Activated CD4-positive, alpha-beta T cell treated with anti-CD3 and anti-CD28 coated beads, Interleukin-2, Interleukin-6, amounts not matched to agents 100 ng/mL and 50 ng/mL, durations not matched to agents 16 hours and 8 hours (primary cell): ENCODE measurements around the gene MLPH.

Source experiments
- DNase-seq: peaks from one replicate; pipeline ENCODE4 v3.0.0-alpha.2; 2020

The MLPH gene

GRCh38 chr2:237486819-237487448 lies at the start of gene MLPH:
Gene MLPH (plus strand): TSS chr2:237487251. CDS start chr2:237493427, 6,176 bp downstream.
- DNase-seq: no peak

DNA sequence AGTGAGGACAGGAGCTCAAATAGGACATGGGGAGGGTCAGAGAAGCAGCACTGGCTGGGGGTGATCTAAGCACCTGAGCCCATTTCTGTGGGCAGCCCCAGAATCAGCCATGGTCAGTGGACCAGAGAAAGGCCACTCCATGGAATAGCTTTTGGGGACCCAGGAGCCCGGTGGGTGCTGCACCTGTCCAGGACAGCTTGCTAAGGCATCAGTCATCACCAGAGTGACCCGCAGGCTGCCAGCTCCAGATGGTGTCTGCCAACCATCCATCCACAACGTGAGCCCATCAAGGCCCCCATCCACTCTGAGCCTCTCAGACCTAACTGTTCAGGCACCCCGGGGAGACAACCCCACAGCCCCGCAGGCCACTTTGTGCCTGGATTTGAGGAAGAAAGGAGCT lies 49.5 kb upstream of the MLPH start:
- DNase-seq: no peak

DNA sequence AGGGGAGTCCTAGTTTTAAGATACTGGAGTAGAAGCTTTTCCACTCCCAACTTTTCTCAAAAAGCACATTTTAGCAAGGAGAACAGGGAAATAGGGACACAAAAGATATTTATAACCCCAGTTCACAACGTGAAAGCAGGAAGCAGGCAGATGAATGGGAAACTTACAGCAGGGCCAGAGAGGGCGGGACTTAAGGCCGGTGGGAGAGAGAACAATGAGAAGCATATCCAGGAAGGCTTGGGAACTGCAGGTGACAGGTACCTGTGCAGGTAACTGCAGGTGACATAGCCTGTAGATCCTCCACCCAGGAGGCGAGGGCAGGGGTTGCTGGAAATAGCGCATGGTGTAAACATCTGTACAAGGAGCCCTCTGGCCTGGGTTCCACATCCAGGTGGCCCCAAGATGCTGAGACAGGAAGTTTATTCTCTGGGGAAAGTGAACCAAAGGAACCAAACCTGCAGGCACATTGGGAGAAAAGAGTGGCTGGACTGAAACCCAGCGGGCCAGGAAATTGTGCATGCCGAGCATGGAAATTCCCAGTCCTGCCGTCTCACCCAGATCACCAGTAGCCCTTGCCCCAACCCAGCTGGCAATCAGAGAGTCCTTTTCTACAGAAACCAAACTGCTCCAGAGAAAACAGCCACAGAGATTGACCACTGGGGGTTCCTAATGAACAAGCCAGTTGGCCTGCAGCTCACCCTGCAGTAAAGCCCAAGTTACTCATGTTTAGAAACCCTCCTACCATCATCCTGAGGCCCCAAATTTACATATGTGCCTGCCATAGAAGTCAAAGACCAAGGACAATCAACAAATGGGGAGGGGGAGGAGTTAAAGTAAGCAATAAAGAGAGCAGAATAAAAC lies 48.7 kb upstream of the MLPH start:
- no peak for DNase-seq

DNA sequence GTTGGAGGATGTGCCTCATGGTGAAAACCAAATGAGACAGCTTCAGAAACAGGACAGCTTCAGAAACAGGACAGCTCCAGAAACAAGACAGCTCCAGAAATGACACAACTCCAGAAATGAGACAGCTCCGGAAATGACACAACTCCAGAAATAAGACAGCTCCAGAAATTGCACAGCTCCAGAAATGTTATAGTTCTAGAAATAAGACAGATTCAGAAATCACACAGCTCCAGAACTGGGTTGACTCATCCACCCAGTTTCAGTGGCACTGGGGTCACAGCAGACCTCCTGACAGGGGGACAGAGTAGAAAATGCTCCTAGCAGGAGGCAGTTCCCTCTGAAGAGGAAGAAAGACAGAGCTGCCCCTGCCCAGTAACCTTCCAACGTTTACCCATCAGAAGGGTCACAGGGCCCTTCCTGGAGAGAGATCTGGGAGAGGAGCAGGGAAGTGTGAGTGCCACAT lies 46.2 kb upstream of the MLPH start:
- peak; percentile 91 for DNase-seq

DNA sequence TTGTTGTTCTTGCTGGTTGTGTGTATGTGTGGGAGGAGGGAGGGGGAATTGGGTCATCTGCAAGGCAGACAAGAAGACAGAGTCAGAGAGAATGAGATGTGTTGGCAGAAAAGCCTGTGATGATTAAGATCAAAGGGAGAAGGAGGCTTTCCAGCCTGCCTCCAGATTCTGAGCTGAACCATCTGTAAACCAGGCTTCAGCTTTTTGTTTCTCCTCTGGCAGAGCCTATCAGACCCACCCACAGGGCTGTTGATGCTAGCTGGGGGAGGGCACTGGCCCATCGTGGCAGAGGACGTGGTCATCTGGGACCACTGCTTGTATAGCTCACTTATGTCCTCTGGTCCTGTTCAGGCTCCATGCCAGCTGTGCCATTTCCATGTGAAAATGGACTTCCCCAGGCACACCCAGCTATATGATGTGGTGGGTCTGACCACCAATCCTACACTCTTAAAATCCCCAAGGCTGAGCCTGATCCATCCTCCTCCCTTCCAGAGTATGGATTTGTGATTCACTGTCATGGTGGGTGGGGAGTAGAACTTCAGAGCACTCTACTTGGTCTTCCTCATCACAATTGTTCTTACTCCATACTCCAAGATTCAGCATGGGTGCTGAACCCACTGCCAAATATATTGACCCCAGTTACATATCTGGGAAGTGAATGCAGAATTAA lies 45.3 kb upstream of the MLPH start:
- peak; percentile 71 for DNase-seq

DNA sequence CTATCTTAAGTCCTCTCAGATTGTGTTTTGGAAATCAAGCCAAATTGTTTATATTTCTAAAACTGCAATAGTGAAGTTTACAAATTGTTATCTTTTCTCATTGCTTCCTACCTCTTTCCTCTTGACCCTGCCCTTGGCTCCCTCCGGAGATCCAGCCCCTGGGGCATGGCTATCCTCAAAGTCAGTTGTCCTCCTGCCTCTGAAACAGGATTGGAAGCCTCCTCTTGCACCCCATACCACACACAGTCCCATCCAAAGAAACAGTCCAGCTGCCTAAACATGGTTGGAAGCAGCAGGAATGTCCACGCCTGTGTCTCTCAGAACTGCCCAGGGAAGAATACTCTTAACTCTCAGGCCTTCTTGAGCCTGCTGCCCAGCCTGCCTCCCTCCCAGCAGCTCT lies 43.0 kb upstream of the MLPH start:
- no peak for DNase-seq

GRCh38 chr2:237445611-237446337 lies 41.3 kb upstream of the MLPH start:
- DNase-seq: no peak

DNA sequence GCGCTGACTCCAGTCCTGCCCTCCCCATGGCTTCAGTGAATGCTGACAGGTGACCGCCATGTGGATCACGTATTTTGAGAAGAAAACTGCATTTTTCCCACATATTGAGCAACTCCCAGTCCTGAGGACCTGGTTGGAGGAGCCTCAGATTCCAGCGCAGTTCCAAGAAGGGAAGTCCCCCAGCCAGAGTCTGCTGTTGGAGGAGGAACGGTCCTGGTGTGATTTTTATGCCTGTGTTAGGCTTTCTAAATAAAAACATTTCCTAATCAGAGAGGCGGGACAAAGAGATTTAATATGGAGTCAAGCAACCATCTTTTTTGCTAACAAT lies 40.7 kb upstream of the MLPH start:
- DNase-seq: no peak

GRCh38 chr2:237447496-237447895 lies 39.6 kb upstream of the MLPH start:
- no peak for DNase-seq

DNA sequence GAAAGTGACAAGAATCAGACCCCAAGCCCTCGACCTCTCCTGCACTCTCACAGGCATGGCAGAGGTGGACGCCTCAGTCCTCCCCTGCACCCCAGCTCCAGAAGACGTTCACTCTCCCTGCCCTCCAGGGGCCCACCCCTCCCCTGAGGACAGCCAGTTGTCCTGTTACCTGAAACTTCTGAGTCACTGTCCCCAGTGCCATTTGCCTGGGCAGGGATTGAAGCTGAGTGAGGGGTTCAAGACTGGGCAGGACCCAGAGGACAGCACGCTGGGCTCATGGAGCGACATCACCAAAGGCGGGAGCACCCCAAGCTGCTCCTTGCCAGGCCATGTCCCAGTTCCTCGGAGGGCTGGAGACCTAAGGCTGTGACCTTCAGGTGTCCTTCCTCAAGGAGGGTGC lies 38.9 kb upstream of the MLPH start:
- DNase-seq: no peak

DNA sequence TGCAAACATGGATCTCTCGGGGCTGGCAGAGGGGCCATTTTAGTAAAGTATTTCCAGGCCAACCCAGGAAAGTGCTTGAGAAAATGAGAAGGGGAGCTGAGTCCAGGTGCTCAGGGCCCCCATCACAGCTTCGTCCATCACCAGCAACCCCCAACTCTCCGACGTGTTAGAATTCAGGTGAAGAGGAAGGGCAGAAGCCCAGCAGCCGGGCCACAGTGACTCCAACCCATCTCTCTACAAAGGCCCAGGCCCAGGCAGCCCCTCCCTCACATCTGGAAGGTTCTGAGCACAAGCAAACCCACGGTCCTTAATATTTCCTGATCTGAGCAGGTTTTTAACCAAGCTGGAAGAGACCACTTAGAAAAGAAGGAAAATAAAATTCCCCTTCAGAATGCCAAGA lies 38.4 kb upstream of the MLPH start:
- DNase-seq: no peak

DNA sequence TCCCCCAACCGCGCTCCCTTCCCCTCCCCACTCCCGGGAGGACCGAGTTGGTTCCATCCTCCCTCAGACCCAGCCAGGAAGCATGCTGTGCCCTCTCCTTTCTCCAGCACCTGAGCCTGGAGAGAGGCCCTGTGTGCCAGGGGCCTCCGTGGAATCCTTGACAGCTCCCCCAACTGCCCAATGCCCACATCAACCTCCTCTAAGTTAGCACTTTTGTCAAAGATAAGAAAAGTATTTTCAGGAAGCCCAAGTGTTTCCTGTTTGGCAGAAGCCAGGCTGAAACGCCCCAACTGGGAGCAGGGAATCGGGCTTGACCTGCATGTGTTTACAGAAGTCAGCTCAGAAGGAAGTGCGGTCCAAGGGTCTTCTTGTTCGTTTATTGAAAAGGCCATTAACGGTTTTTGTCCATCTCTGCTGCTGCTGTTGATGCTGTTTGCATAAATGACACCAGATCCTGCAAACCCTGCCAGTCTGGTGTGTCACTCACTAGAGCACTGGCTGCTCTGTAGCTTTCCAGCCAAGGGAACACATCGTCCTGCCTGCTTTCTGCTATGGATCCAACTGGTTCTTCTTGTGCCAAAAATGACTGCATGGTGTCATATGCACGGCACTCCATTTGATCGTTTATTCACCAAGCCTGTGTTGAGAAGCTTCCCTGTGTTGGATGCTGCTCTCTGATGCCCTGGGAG lies 37.7 kb upstream of the MLPH start:
- DNase-seq: no peak

DNA sequence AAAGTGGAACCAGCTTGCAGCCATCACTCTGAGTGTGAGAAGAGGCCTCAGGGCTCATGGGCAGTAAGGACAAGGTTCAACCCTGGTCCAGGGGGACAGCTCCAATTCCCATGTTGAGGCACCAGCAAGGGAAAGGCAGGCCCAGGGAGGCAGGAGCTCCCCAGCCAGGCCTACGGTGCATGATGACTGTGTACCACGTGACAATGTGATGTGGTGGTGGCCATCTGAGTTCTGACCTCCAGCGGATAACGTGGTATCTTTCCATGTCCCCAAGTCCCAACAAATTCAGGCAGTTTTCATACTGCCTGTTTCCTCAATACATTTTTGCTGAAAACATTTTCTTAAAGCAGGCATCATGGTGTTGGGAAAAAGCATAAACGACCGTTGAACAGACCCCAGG lies 36.9 kb upstream of the MLPH start:
- DNase-seq: no peak

DNA sequence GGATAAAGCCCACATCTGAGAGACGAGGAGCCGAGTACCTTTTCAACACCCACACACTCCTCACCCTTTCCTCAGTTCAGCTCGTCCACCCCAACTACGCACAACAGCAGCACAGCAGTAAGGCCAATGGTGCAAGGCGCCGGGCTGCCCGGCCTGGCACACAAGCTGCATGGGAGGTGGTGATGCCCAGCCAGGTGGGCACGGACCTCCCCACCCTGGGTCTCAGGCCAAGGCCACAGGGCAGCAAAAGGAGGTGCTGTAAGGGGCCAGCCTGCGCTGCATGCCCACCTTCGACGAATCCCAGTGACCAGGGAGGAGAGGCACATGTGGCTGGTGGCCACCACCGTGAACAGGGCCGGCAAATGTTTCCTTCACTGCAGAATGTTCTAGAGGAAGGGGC lies 36.5 kb upstream of the MLPH start:
- no peak for DNase-seq

DNA sequence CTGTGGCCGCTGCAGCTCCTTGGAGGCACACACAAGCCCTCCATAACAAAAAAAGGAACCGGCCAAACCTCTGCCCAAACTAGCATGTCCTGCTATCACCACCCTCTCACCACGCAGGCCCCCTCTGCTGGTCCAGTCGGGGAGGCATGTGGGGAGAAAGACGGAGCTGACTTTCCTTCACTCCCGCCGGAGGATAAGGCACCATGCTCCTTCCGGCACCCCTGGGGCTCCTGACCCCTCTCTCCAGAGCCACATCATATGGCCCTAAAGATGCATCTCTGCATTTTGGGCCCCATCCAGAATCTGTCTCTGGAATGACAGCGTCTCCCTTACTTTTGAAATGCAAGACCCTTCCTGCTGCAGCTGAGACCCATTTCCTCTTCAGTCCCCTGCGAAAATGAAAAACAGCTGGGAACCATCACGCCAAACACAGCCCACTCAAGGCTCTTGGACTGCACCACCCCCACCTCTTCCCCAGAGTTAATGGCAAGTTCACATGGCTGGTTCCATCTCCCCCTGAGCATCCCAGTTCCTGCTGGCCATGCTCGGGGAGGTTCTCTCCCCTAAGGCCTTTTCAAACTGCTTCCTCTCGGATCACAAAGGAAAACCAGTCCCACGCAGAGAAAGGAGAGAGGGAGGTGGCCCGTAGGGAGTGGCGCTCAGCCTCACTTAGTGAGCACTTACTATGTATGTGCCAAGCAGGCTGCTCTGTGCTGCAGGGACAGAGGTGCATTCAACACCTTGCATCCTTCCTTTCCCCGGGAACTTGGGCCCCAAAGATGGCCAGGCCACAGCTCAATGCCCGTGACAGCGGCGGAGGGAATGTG lies 35.2 kb upstream of the MLPH start:
- no peak for DNase-seq

DNA sequence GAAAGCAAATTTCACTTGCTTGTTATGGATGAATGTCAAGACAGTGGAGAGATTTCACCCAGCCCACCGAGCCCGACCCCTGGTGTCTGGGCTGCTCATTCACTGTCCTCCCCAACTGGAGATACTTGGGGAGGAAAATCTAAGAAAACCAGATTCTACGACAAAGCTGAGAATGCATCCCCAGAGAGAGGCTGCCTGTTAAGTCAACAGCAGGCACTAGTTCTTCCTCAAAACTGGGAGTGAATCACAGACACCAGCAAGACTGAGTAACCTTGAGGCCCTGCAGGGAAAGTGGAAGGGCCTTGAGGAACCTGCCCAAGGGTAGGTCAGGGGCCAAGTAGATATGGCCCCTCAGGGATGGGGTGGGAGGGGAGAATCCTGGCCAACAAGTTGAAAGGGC lies 34.2 kb upstream of the MLPH start:
- DNase-seq: no peak

DNA sequence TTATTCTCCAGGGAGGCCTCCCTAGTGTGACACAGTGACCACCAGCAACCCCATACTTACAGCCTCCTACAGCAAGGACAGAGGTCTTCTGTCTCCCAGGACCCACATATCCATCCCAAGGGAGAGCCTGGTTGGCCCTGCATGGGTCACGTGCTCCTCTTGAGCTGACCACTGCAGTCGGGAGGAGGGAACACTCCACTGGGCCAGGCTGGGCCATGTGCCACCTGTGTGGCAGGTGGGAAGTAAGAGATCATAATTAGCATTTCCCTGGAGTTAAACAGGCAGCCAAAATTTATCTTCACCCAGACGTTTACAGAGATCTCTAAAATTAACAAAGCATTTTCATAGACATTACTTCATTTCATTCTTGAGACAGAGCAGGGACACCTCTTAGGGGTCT lies 33.4 kb upstream of the MLPH start:
- DNase-seq: no peak

DNA sequence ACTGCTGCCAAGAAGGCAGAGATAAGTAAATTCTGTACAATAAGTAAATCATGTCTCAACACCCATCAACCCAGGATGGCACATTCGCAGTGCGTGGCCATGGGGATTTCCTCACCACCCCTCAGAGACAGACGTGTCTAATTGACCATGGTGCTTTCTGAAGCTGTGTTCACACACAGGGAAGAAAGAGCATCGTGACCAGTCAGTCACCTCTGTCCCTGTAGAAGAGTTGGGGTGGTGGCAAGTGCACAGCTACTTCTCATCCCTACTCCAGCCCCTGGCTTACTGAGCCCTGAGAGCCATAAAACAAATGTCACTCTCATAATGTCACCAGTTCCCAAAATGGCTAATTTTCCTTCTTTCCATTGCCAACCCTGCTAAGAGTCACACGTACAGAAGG lies 31.3 kb upstream of the MLPH start:
- no peak for DNase-seq

GRCh38 chr2:237456200-237456843 lies 30.7 kb upstream of the MLPH start:
- no peak for DNase-seq

- DNase-seq: no peak
Measured at GRCh38 chr2:237457388-237457941, 29.6 kb upstream of the MLPH start.

DNA sequence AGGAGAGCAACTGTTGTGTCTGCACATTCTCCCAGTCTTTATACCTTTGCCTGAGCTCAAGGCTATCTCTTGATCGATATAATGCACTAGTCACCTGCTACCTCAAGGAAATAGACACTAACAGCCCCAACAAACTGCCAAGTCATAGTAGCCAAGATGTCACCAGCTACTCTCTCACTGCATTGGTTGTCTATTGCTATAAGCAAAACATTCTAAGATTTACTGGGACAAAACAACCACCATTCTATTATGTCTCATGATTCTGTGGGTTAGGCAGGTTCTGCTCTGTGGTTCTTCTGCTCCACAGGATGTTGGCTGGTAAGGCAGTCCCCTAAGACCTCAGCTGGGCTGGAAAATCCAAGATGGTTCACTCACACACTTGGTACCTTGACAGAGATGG lies 28.5 kb upstream of the MLPH start:
- no peak for DNase-seq
